Fibroblast of mammary gland (primary cell): ENCODE measurements around the gene NEK4.
A peak's percentile ranks its signal among the peaks of the same experiment; 100 is the strongest.

ENCODE experiments used
- DNase-seq: peaks from one replicate; pipeline ENCODE4 v3.0.0-alpha.2; 2010; ENCODE audit warnings: low read depth
- H3K4me3 ChIP-seq: 2 replicates; pipeline ENCODE4 v1.5.1; 2011; ENCODE audit warnings: low read depth, mild to moderate bottlenecking, low read length, moderate library complexity; ENCODE audit not compliant: control insufficient read depth
- CTCF ChIP-seq: conservative IDR thresholded peaks from 2 replicates; pipeline ENCODE4 v1.5.1; 2011; ENCODE audit warnings: low read depth, low read length, inconsistent platforms; ENCODE audit not compliant: control insufficient read depth, insufficient read depth

Gene NEK4

GRCh38 chr3:52801839-52802238 lies 31.1 kb upstream of the NEK4 start:
- no peak for DNase-seq
- no peak overlapping the region for H3K4me3 ChIP-seq
- no peak for TF ChIP-seq CTCF

GRCh38 chr3:52800079-52800478 lies 29.3 kb upstream of the NEK4 start:
- DNase-seq = peak; percentile 19
- no peak overlapping the region for H3K4me3 ChIP-seq
- no peak for TF ChIP-seq CTCF

- DNase-seq = peak; percentile 12
- peak; percentile 63 for TF ChIP-seq CTCF
These were observed 28.3 kb upstream of the NEK4 start for GRCh38 chr3:52798978-52799476.

GRCh38 chr3:52798376-52798977 lies 27.7 kb upstream of the NEK4 start:
- no peak for DNase-seq
- no peak overlapping the region for H3K4me3 ChIP-seq
- no peak for TF ChIP-seq CTCF

More at GRCh38 chr3:52798978-52799476, 28.3 kb upstream of the NEK4 start:
- no peak overlapping the region for H3K4me3 ChIP-seq

GRCh38 chr3:52796411-52796810 lies 25.7 kb upstream of the NEK4 start:
- TF ChIP-seq CTCF = no peak
- no peak for DNase-seq

GRCh38 chr3:52795298-52795900 lies 24.7 kb upstream of the NEK4 start:
- no peak overlapping the region for H3K4me3 ChIP-seq
- TF ChIP-seq CTCF = no peak
- no peak for DNase-seq

More at GRCh38 chr3:52796411-52796810, 25.7 kb upstream of the NEK4 start:
- H3K4me3 ChIP-seq = no peak overlapping the region
